MM.1S (cell line): ENCODE data around the gene VRTN.

Experiments used
- EZH2 ChIP-seq: fragments of 300-600 bp; sonication (generic); optimal IDR thresholded peaks from 2 replicates; pipeline ENCODE3; 2017; ENCODE audit warnings: low read depth, mild to moderate bottlenecking, antibody characterized with exemption, low read length, mixed read lengths
- TF ChIP-seq, protein P1 (sequence below): fragments of 300-600 bp; sonication (generic); IDR thresholded peaks from 2 replicates; pipeline ENCODE4 v1.5.1; 2016; ENCODE audit warnings: antibody characterized with exemption, low read length, mixed read lengths

DNA sequence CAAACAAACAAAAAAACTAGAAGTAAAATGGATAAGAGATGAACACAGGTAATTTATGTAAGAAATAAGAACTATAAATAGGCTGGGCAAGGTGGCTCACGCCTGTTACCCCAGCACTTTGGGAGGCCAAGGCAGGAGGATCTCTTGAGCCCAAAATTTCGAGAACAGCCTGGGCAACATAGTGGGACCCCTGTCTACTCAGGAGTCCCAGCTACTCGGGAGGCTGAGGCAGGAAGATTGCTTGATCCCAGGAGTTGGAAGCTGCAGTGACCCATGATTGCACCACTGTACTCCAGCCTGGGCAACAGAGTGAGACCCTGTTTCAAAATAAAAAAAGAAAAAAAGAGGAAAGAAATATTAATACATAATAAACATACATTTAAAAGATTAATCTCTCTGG is 22.8 kb upstream of the VRTN start:
- TF ChIP-seq, protein P1, sequence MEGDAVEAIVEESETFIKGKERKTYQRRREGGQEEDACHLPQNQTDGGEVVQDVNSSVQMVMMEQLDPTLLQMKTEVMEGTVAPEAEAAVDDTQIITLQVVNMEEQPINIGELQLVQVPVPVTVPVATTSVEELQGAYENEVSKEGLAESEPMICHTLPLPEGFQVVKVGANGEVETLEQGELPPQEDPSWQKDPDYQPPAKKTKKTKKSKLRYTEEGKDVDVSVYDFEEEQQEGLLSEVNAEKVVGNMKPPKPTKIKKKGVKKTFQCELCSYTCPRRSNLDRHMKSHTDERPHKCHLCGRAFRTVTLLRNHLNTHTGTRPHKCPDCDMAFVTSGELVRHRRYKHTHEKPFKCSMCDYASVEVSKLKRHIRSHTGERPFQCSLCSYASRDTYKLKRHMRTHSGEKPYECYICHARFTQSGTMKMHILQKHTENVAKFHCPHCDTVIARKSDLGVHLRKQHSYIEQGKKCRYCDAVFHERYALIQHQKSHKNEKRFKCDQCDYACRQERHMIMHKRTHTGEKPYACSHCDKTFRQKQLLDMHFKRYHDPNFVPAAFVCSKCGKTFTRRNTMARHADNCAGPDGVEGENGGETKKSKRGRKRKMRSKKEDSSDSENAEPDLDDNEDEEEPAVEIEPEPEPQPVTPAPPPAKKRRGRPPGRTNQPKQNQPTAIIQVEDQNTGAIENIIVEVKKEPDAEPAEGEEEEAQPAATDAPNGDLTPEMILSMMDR = no peak
- TF ChIP-seq EZH2 = no peak
